ENCODE measurements around the gene HAAO. TPM values are rescaled to one million over a fixed set of nuclear protein-coding genes. Genes with fewer than 3 reads are reported as not detected.

The HAAO gene
- 10 to 100 TPM; 15.7 to 96.9 (median 49.7) TPM for total RNA-seq

DNA sequence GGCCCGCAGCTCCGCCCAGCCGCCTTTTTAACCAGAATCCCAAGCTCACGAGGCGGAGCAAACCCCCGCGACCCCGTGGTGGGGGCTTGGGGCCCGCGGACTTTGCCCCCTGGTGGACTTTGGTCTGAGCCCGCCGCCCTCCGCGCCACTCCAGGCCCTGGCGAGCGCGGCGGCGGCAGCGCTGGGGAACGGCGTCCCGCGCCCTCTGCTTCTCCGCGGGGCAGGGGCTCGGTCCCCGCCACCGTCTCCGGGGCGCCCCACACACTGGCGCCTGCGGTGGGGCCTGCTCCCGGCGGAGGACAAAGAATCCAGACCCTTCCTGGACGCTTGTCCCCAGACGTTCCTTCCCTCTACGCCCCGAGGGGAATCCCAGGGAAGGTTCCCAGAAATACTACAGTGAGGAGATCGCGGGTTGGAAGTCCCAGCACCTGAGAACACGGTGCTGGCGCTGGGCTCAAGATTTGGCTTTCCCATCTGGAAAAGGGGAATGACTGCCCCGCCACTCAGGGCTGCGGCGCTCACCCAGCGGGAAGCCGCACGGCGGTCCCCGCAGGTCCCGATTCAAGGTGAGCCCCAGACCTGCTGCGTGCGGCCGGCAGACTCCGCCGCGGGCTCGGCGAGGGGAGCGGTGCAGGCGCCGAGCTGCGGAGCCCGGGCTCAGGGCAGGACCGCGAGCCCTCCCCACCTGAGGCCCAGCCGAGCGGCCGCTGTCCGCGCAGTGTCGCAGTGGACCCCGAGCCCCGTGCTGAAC lies at the start of gene HAAO:
HAAO (minus strand) TSS at position 1 of the 751 bp plus-strand sequence. CDS start 47 bp downstream, outside the sequence.
- peak; percentile 50 to 92 (median 85) for DNase-seq
- no peaks in the 10 kb centered on the region for H3K36me3 ChIP-seq
- TF ChIP-seq POLR2A (IDR thresholded peaks at IDR 0.05) (peak; percentile 88 to 95), CTCF (IDR thresholded peaks at IDR 0.05) (peak in 1 of 6 experiments; percentile 17)
- peak within 1 kb of the TSS; percentile 55 to 89 (median 68) for H3K4me3 ChIP-seq
- H3K9me3 ChIP-seq, result no peaks in the 10 kb centered on the region
- H3K27ac ChIP-seq, result peak within 1 kb of the TSS; percentile 84 to 92 (median 88)
- H3K4me1 ChIP-seq, result peaks cover 0 to 8% (median 4%) of the 10 kb centered on the region in 4 donors
- H3K27me3 ChIP-seq, result no peaks in the 10 kb centered on the region

DNA sequence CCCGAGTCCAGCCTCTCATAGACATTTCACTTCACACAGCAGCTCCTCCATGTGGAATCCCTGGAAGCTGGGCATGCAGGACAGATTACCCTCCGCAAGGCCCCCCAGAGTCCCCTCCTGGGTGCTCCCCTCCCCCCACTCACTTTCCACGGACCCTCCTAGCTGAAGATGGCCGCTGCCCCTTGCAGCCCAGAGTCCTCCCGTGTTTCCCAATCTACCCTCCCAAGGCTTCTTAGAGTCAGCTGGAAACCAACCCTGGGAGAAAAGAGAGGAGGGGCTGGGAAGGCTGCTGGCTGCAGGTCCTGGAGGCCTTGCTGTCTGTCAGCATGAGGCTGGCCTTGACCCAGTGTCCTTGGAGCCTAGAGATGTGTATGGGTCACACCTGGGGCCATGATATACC lies 49.0 kb upstream of the HAAO start:
- H3K27me3 ChIP-seq, result no peaks in the 10 kb centered on the region
- no peaks in the 10 kb centered on the region for H3K36me3 ChIP-seq
- TF ChIP-seq CTCF (IDR thresholded peaks at IDR 0.05) (no peak), POLR2A (IDR thresholded peaks at IDR 0.05) (no peak)
- peaks cover 0 to 10% (median 0%) of the 10 kb centered on the region in 4 donors for H3K4me1 ChIP-seq
- no peaks in the 10 kb centered on the region for H3K9me3 ChIP-seq
- H3K4me3 ChIP-seq, result no peak overlapping the region
- peak in 1 of 3 donors; percentile 24 for DNase-seq
- H3K27ac ChIP-seq, result no peak overlapping the region

GRCh38 chr2:42840760-42841159 lies 48.4 kb upstream of the HAAO start:
- TF ChIP-seq CTCF (IDR thresholded peaks at IDR 0.05) (no peak), POLR2A (IDR thresholded peaks at IDR 0.05) (no peak)
- Histone ChIP-seq H3K4me1 (peaks cover 0 to 10% (median 0%) of the 10 kb centered on the region in 4 donors), H3K27ac (no peak overlapping the region), H3K4me3 (no peak overlapping the region), H3K9me3 (no peaks in the 10 kb centered on the region), H3K27me3 (no peaks in the 10 kb centered on the region), H3K36me3 (no peaks in the 10 kb centered on the region)
- peak in 1 of 3 donors; percentile 38 for DNase-seq

GRCh38 chr2:42839809-42840501 lies 47.6 kb upstream of the HAAO start:
- Histone ChIP-seq H3K9me3 (no peaks in the 10 kb centered on the region), H3K4me3 (no peak overlapping the region), H3K27ac (no peak overlapping the region), H3K27me3 (no peaks in the 10 kb centered on the region), H3K36me3 (no peaks in the 10 kb centered on the region), H3K4me1 (peaks cover 0 to 9% (median 0%) of the 10 kb centered on the region in 4 donors)
- TF ChIP-seq POLR2A (IDR thresholded peaks at IDR 0.05) (no peak), CTCF (IDR thresholded peaks at IDR 0.05) (no peak)
- peak in 1 of 3 donors; percentile 28 for DNase-seq

GRCh38 chr2:42838133-42838532 lies 45.8 kb upstream of the HAAO start:
- H3K4me3 ChIP-seq, result no peak overlapping the region
- no peaks in the 10 kb centered on the region for H3K4me1 ChIP-seq
- peak in 2 of 3 donors; percentile 9 to 13 for DNase-seq
- H3K36me3 ChIP-seq, result no peaks in the 10 kb centered on the region
- TF ChIP-seq POLR2A (IDR thresholded peaks at IDR 0.05) (no peak), CTCF (IDR thresholded peaks at IDR 0.05) (no peak)
- no peak overlapping the region for H3K27ac ChIP-seq
- H3K9me3 ChIP-seq, result no peaks in the 10 kb centered on the region
- no peaks in the 10 kb centered on the region for H3K27me3 ChIP-seq

Data from Peyer's patch (tissue), 4 donors.